GM12878 (cell line): Measurements from ENCODE around the gene CEP120. TPM values are rescaled to one million over a fixed set of nuclear protein-coding genes. Genes with fewer than 3 reads are reported as not detected.

ENCODE experiments used
- ATAC-seq: fragments of 200-7000 bp; cut with Tn5 transposase; 3 replicates; pipeline ENCODE4 v1.9.1; 2020; ENCODE audit warnings: mild to moderate bottlenecking, moderate library complexity
- BruUV-seq: library from RNA; stranded (reverse); fragments of 400-500 nt; replicated peaks from 2 replicates; lab custom pipeline; 2021; lab: Mats Ljungman, UMichigan
- CTCF ChIA-PET: fragments of 300-600 bp; sonication (Branson Sonifier 250); formaldehyde crosslinking; extraction: SDS; loops from one replicate; lab custom pipeline; 2021; ENCODE audit warnings: inconsistent platforms; lab: Yijun Ruan, JAX
- POLR2A ChIA-PET: fragments of 350-600 bp; formaldehyde crosslinking; extraction: SDS; loops from one replicate; lab custom pipeline; 2021; ENCODE audit warnings: inconsistent platforms; lab: Charles Lee
- RAD21 ChIA-PET: fragments of 300-600 bp; sonication (Branson Sonifier 250); formaldehyde crosslinking; loops from one replicate; lab custom pipeline; 2023; ENCODE audit warnings: antibody characterized with exemption; ENCODE audit not compliant: unreplicated experiment; lab: Charles Lee
- SMC1A ChIA-PET: fragments of 300-600 bp; sonication (Branson Sonifier 250); formaldehyde crosslinking; loops from one replicate; lab custom pipeline; 2023; ENCODE audit not compliant: unreplicated experiment, uncharacterized antibody; lab: Charles Lee
- DNase-seq: peaks from one replicate; pipeline ENCODE4 v3.0.0-alpha.2; 2011; ENCODE audit warnings: low read depth, low spot score
- FAIRE-seq: peaks from 3 replicates; lab custom pipeline; 2011; peaks lifted over from hg19 to GRCh38; lab: Jason Lieb, UNC
- H2AFZ ChIP-seq: 2 replicates; pipeline ENCODE4 v1.6.0; 2011; ENCODE audit warnings: low read depth, low read length, control low read depth; ENCODE audit not compliant: control insufficient read depth
- H3K27ac ChIP-seq: 2 replicates; pipeline ENCODE4 v1.5.1; 2011; ENCODE audit warnings: control low read depth; ENCODE audit not compliant: control insufficient read depth, insufficient read depth
- H3K27me3 ChIP-seq, 2 experiments: replicated peaks in 1 of 2; 2 replicates each; pipeline versions ENCODE4 v1.6.0 to v1.6.1; 2011; ENCODE audit warnings: low read length in 1 of 2; ENCODE audit not compliant: control insufficient read depth in 2 of 2, insufficient read depth in 2 of 2
- H3K36me3 ChIP-seq, 2 experiments: 2 replicates each; pipeline ENCODE4 v1.5.1; 2011; ENCODE audit warnings: low read length in 1 of 2; ENCODE audit not compliant: control insufficient read depth in 2 of 2, insufficient read depth in 2 of 2
- H3K4me1 ChIP-seq: 2 replicates; pipeline ENCODE4 v1.6.1; 2011; ENCODE audit warnings: mild to moderate bottlenecking, low read length, moderate library complexity, mixed read lengths; ENCODE audit not compliant: control insufficient read depth, insufficient read depth
- H3K4me2 ChIP-seq: 2 replicates; pipeline ENCODE4 v1.6.0; 2011; ENCODE audit warnings: control low read depth; ENCODE audit not compliant: control insufficient read depth, insufficient read depth
- H3K4me3 ChIP-seq: fragments of 200-600 bp; sonication (generic); 2 replicates; pipeline ENCODE4 v1.5.1; 2016
- H3K79me2 ChIP-seq: 2 replicates; pipeline ENCODE4 v1.6.0; 2011; ENCODE audit warnings: low read length; ENCODE audit not compliant: control insufficient read depth, insufficient read depth
- H3K9ac ChIP-seq: 2 replicates; pipeline ENCODE4 v1.8.0; 2011; ENCODE audit warnings: low read length, control low read depth, mixed read lengths; ENCODE audit not compliant: control insufficient read depth, insufficient read depth
- H3K9me3 ChIP-seq: replicated peaks from 3 replicates; pipeline ENCODE4 v1.5.1; 2011; ENCODE audit warnings: mild to moderate bottlenecking, low read length; ENCODE audit not compliant: control insufficient read depth, insufficient read depth
- H4K20me1 ChIP-seq: 2 replicates; pipeline ENCODE4 v1.6.0; 2011; ENCODE audit not compliant: control insufficient read depth, insufficient read depth
- ATF7 ChIP-seq: fragments of 450-650 bp; IDR thresholded peaks from 2 replicates; pipeline ENCODE4 v1.6.1; 2016; ENCODE audit warnings: low read depth, mild to moderate bottlenecking
- BACH1 ChIP-seq: fragments of 450-650 bp; IDR thresholded peaks from 2 replicates; pipeline ENCODE4 v1.6.1; 2017; ENCODE audit warnings: mild to moderate bottlenecking, borderline replicate concordance
- CHD1 ChIP-seq: IDR thresholded peaks from 2 replicates; pipeline ENCODE4 v1.6.1; 2012; ENCODE audit warnings: low read depth, low read length, improper control_type of control experiment
- CREB1 ChIP-seq: IDR thresholded peaks from 2 replicates; pipeline ENCODE4 v1.6.1; 2012; ENCODE audit warnings: low read depth, mild to moderate bottlenecking, inconsistent platforms
- EED ChIP-seq: sonication (generic); IDR thresholded peaks from 2 replicates; pipeline ENCODE4 v1.6.1; 2016; ENCODE audit warnings: antibody characterized with exemption, low read depth
- JUND ChIP-seq: IDR thresholded peaks from 2 replicates; pipeline ENCODE4 v1.6.1; 2012; ENCODE audit warnings: low read depth, mild to moderate bottlenecking, low read length, improper control_type of control experiment, moderate library complexity
- MTA2 ChIP-seq: fragments of 450-650 bp; IDR thresholded peaks from 2 replicates; pipeline ENCODE4 v1.6.1; 2016; ENCODE audit warnings: low read depth, mild to moderate bottlenecking, moderate library complexity
- NR2C2 ChIP-seq: IDR thresholded peaks from 2 replicates; pipeline ENCODE4 v1.6.1; 2011; ENCODE audit warnings: borderline replicate concordance, low read depth; ENCODE audit not compliant: control insufficient read depth, insufficient read length
- RFX5 ChIP-seq: IDR thresholded peaks from 2 replicates; pipeline ENCODE4 v1.6.1; 2011; ENCODE audit warnings: low read depth, low read length, improper control_type of control experiment
- SMC3 ChIP-seq: IDR thresholded peaks from 2 replicates; pipeline ENCODE4 v1.6.1; 2011; ENCODE audit warnings: low read length, improper control_type of control experiment, borderline replicate concordance
- SREBF1 ChIP-seq: IDR thresholded peaks from 2 replicates; pipeline ENCODE4 v1.6.1; 2012; ENCODE audit warnings: mild to moderate bottlenecking, low read length
- ZNF207 ChIP-seq: fragments of 450-650 bp; IDR thresholded peaks from 2 replicates; pipeline ENCODE4 v1.6.1; 2014; ENCODE audit warnings: antibody characterized with exemption, mild to moderate bottlenecking, borderline replicate concordance
- ZNF687 ChIP-seq: fragments of 450-650 bp; IDR thresholded peaks from 2 replicates; pipeline ENCODE4 v1.6.1; 2017; ENCODE audit warnings: mild to moderate bottlenecking, moderate library complexity
- WGBS: methylation state at CpG from one replicate; pipeline ENCODE4 v1.1.6; 2016; ENCODE audit warnings: low lambda C conversion rate; ENCODE audit not compliant: insufficient replicate concordance, insufficient coverage; ENCODE audit errors: missing lambda C conversion rate; 5-methylcytosine and 5-hydroxymethylcytosine counted together
- in situ Hi-C: fragments of 300-500 bp; cut with MboI; formaldehyde crosslinking; loops from 9 replicates; pipeline ENCODE4 v1.14.3; 2018; ENCODE audit warnings: mixed read lengths
- intact Hi-C: fragments of 100-400 bp; cut with micrococcal nuclease; formaldehyde crosslinking; loops from one replicate; pipeline ENCODE4 v1.14.2; 2022; ENCODE audit not compliant: unreplicated experiment
- polyA plus RNA-seq, 11 experiments: library from polyadenylated mRNA; depleted of rRNA in 4 of 11; unstranded in 6 of 11; stranded (reverse) in 5 of 11; fragments of >200 nt; fragmentation: Nextera tagmentation in 4 of 11; fragmentation: Illumina TruSeq in 1 of 11; extraction: Ambion mirVana in 4 of 11; extraction: Trizol in 1 of 11; gene quantifications; 1 replicate in 1 of 11; 2 replicates in 10 of 11; pipeline versions ENCODE4 v1.2.1 to v1.2.3, GENCODE V29; 2011 to 2016; ENCODE audit warnings: inconsistent platforms in 2 of 11, missing spikeins in 2 of 11, low read depth in 1 of 11
- total RNA-seq, 4 experiments: library from RNA; depleted of rRNA in 3 of 4; stranded (reverse); fragments of >200 nt in 3 of 4; fragmentation: Illumina TruSeq in 1 of 4; extraction: Trizol in 1 of 4; gene quantifications; 2 replicates each; pipeline versions ENCODE4 v1.2.1 to v1.2.3, GENCODE V29; 2013 to 2021

The CEP120 gene
- total and polyA plus RNA-seq, 10 of the 15 experiments (the other 5 are each of a cell fraction or from before 2014, with no cell fraction given): 4.1 to 23.0 (median 13.1) TPM

GRCh38 chr5:123452401-123452800 lies 29.2 kb upstream of the CEP120 start:
- CTCF ChIA-PET: interaction anchor here (1.1 kb wide), 1 partner anchor 29 kb away, joined by 4 read pairs; the partner anchor contains the start of gene CEP120
- H3K4me2 ChIP-seq: no peak overlapping the region
- POLR2A ChIA-PET: no interaction called here

More at GRCh38 chr5:123452401-123452800, 29.2 kb upstream of the CEP120 start:
- Histone ChIP-seq H3K9ac (no peak overlapping the region), H3K27me3 (no peaks in the 10 kb centered on the region), H3K9me3 (no peaks in the 10 kb centered on the region), H3K4me3 (no peak overlapping the region), H3K27ac (no peak overlapping the region), H3K79me2 (no peaks in the 10 kb centered on the region), H4K20me1 (no peaks in the 10 kb centered on the region), H3K4me1 (peaks cover 42% of the 10 kb centered on the region), H2AFZ (no peak overlapping the region), H3K36me3 (no peaks in the 10 kb centered on the region)
- in situ Hi-C loops (no loop called here), intact Hi-C loops (no loop called here)
- TF ChIP-seq CHD1 (no peak), EED (no peak), MTA2 (no peak), SREBF1 (no peak), ATF7 (no peak), BACH1 (no peak), ZNF687 (no peak), ZNF207 (no peak), NR2C2 (no peak), JUND (no peak), SMC3 (no peak), RFX5 (no peak), CREB1 (no peak)
- SMC1A ChIA-PET: interaction anchor here (0.7 to 1.5 kb wide), 7 partner anchors 8 to 158 kb away, joined by 3 to 4 read pairs (median 3); no protein-coding TSS in a partner anchor
- no peak for ATAC-seq
- RAD21 ChIA-PET: interaction anchor here (0.7 to 1.5 kb wide), 4 partner anchors 29 to 159 kb away, joined by 3 to 6 read pairs (median 3); partner anchors contain the start of gene CEP120
- WGBS: 81% methylated on average over 4 of the region's 4 CpGs
- no TSS peak for BruUV-seq
- no peak for DNase-seq
- no peak for FAIRE-seq
